HepG2 (cell line): ENCODE data around the gene AP5Z1. TPM values are rescaled to one million over a fixed set of nuclear protein-coding genes. Genes with fewer than 3 reads are reported as not detected.

Source experiments
- AFF4 ChIP-seq: sonication (generic); formaldehyde crosslinking; IDR thresholded peaks from 2 replicates; pipeline ENCODE4 v1.4.0; 2020; ENCODE audit warnings: missing genetic modification reagents
- ATAD3A ChIP-seq: sonication (generic); formaldehyde crosslinking; IDR thresholded peaks from 2 replicates; pipeline ENCODE4 v1.4.0; 2020; ENCODE audit warnings: missing genetic modification reagents
- CBX1 ChIP-seq: IDR thresholded peaks from one replicate; pipeline ENCODE4 v1.6.1; 2016; ENCODE audit warnings: antibody characterized with exemption, low read depth
- FOXO1 ChIP-seq: sonication (generic); formaldehyde crosslinking; IDR thresholded peaks from 2 replicates; pipeline ENCODE4 v1.4.0; 2020; ENCODE audit warnings: missing genetic modification reagents
- GATAD1 ChIP-seq: IDR thresholded peaks from 2 replicates; pipeline ENCODE4 v1.6.1; 2016; ENCODE audit warnings: missing genetic modification reagents, missing compliant biosample characterization
- HOXA3 ChIP-seq: sonication (generic); formaldehyde crosslinking; IDR thresholded peaks from 2 replicates; pipeline ENCODE4 v1.5.0; 2020; ENCODE audit warnings: missing genetic modification reagents
- IRF2 ChIP-seq: IDR thresholded peaks from 2 replicates; pipeline ENCODE4 v1.6.1; 2018; ENCODE audit warnings: missing genetic modification reagents, missing compliant biosample characterization
- MATR3 ChIP-seq: sonication (generic); formaldehyde crosslinking; IDR thresholded peaks from 2 replicates; pipeline ENCODE4 v1.4.0; 2020; ENCODE audit warnings: missing genetic modification reagents
- MEIS2 ChIP-seq: sonication (generic); formaldehyde crosslinking; IDR thresholded peaks from 2 replicates; pipeline ENCODE4 v1.9.0; 2021; ENCODE audit warnings: mild to moderate bottlenecking, missing genetic modification reagents
- MIXL1 ChIP-seq: IDR thresholded peaks from 2 replicates; pipeline ENCODE4 v1.6.1; 2016
- PHF21A ChIP-seq: sonication (generic); formaldehyde crosslinking; IDR thresholded peaks from 2 replicates; pipeline ENCODE4 v1.5.0; 2020; ENCODE audit warnings: mild to moderate bottlenecking, missing genetic modification reagents
- PRPF4 ChIP-seq: fragments of 200-400 bp; formaldehyde crosslinking; IDR thresholded peaks from 2 replicates; pipeline ENCODE4 v1.6.1; 2016; ENCODE audit warnings: low read length, low read depth; ENCODE audit not compliant: poor library complexity, severe bottlenecking
- ZBTB39 ChIP-seq: sonication (generic); formaldehyde crosslinking; IDR thresholded peaks from 2 replicates; pipeline ENCODE4 v1.5.0; 2020; ENCODE audit warnings: missing genetic modification reagents
- ZFP36 ChIP-seq: fragments of 150-350 bp; IDR thresholded peaks from 2 replicates; pipeline ENCODE4 v1.6.1; 2018; ENCODE audit warnings: borderline replicate concordance, low read length, low read depth; ENCODE audit not compliant: partially characterized antibody
- ZFP90 ChIP-seq: sonication (generic); formaldehyde crosslinking; IDR thresholded peaks from 2 replicates; pipeline ENCODE4 v1.8.0; 2022; ENCODE audit warnings: missing genetic modification reagents, mild to moderate bottlenecking, inconsistent platforms, borderline replicate concordance
- ZHX2 ChIP-seq, 2 experiments: sonication (generic) in 1 of 2; formaldehyde crosslinking in 1 of 2; IDR thresholded peaks; 2 replicates each; pipeline versions ENCODE4 v1.6.1 to v1.9.0; 2014 to 2022; ENCODE audit warnings: antibody characterized with exemption in 1 of 2, borderline replicate concordance in 1 of 2, inconsistent platforms in 1 of 2, low read depth in 1 of 2, missing genetic modification reagents in 1 of 2
- ZNF773 ChIP-seq: sonication (generic); formaldehyde crosslinking; IDR thresholded peaks from 2 replicates; pipeline ENCODE4 v1.4.0; 2020; ENCODE audit warnings: missing genetic modification reagents, borderline replicate concordance
- ZNF792 ChIP-seq: IDR thresholded peaks from 2 replicates; pipeline ENCODE4 v1.6.1; 2016
- ZSCAN9 ChIP-seq: IDR thresholded peaks from 2 replicates; pipeline ENCODE4 v1.6.1; 2016; ENCODE audit warnings: borderline replicate concordance
- polyA plus RNA-seq, 8 experiments: library from polyadenylated mRNA; depleted of rRNA in 3 of 8; stranded (reverse) in 7 of 8; unstranded in 1 of 8; fragments of >200 nt; fragmentation: Illumina TruSeq in 4 of 8; extraction: Trizol in 4 of 8; gene quantifications; 2 replicates each; pipeline versions ENCODE4 v1.2.1 to v1.2.3, GENCODE V29; 2011 to 2016; ENCODE audit warnings: low read depth in 4 of 8, missing spikeins in 1 of 8, mixed read lengths in 1 of 8; ENCODE audit not compliant: insufficient read depth in 1 of 8
- total RNA-seq, 5 experiments: library from RNA; depleted of rRNA; stranded (reverse); fragments of >200 nt; fragmentation: Illumina TruSeq; extraction: Trizol; gene quantifications; 2 replicates each; pipeline ENCODE4 v1.2.3, GENCODE V29; 2016; ENCODE audit warnings: low read depth in 1 of 5

The AP5Z1 gene
- total and polyA plus RNA-seq, 2 of the 13 experiments (the other 11 are each of a cell fraction or from before 2014, with no cell fraction given): 9.3 to 15.1 TPM

DNA sequence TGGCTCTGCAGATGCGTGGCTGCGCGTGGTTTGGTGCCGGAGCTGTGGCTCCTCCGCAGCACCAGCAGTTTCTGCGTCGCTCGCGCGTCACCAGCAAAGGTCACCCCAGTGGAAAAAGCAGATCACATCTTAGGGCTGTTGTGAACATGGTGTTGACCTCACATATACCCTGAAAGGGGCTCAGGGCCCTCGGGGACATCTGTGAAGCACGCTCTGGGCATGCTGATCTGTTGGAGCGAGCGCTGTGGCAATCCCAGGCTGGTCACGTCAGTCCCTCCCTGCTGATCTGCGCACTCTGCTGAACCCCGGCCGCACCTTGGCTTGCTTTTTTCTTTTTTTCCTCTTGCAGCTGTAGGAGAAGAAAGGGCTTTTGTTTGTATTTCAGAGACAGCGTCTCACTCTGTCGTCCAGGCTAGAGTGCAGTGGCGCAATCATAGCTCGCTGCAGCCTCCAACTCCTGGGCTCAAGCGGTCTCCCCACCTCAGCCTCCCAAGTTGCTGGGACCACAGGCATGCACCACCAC is 33.3 kb upstream of the AP5Z1 start (continued):
- peak; percentile 68 for TF ChIP-seq ZHX2 (IDR thresholded peaks at IDR 0.05; ENCODE audit: low read depth)
- TF ChIP-seq ZHX2 (CRISPR knock-in tag; IDR thresholded peaks at IDR 0.05; ENCODE audit: borderline replicate concordance): no peak
- TF ChIP-seq MATR3: no peak
- TF ChIP-seq ZFP90 (CRISPR knock-in tag): peak; percentile 100
- TF ChIP-seq MEIS2 (CRISPR knock-in tag): no peak; the same call in 1 of the 2 replicates
- no peak; the same call in 1 of the 2 replicates for TF ChIP-seq FOXO1 (CRISPR knock-in tag)
- TF ChIP-seq IRF2 (CRISPR knock-in tag): peak; percentile 79
- no peak for TF ChIP-seq ZNF773 (CRISPR knock-in tag)
- TF ChIP-seq ZFP36: no peak
- peak; percentile 60 for TF ChIP-seq GATAD1
- peak; percentile 73 for TF ChIP-seq CBX1
- TF ChIP-seq MIXL1 (CRISPR knock-in tag): peak; percentile 62
- peak; percentile 10 for TF ChIP-seq PRPF4
- 0 out of 2 replicates have a peak, but pooled peaks have one; percentile 42 for TF ChIP-seq PHF21A (CRISPR knock-in tag)
- TF ChIP-seq ATAD3A: no peak
- peak; percentile 89 for TF ChIP-seq HOXA3 (CRISPR knock-in tag)
- no peak for TF ChIP-seq ZBTB39 (CRISPR knock-in tag)
- TF ChIP-seq ZSCAN9 (CRISPR knock-in tag): 0 out of 2 replicates have a peak, but pooled peaks have one; percentile 62
- TF ChIP-seq ZNF792 (CRISPR knock-in tag): peak; percentile 63; the same call in 1 of the 2 replicates
- TF ChIP-seq AFF4: peak; percentile 64; the same call in 1 of the 2 replicates
